ENCODE measurements around the gene TAF1D.
"Not testable (repeated sequence)": the region's sequence is repeated elsewhere in the genome, so short reads cannot be mapped to it uniquely, and the experiment has no call there.

TAF1D gene

GRCh38 chr11:93746101-93746500, 4.8 kb upstream of the TAF1D start:
- DNase-seq: no peak

GRCh38 chr11:93745005-93745755, 3.9 kb upstream of the TAF1D start:
- DNase-seq: not testable (repeated sequence)

GRCh38 chr11:93744669-93745004, 3.3 kb upstream of the TAF1D start:
- DNase-seq: no peak

GRCh38 chr11:93743291-93743690, 2.0 kb upstream of the TAF1D start:
- no peak for DNase-seq

GRCh38 chr11:93741882-93742226, 559 bp upstream of the TAF1D start:
- no peak for DNase-seq

- DNase-seq: peak; percentile 70
Measured at GRCh38 chr11:93740730-93741093, 583 bp downstream of the TAF1D start.

- peak; percentile 49 for DNase-seq
Measured at GRCh38 chr11:93740031-93740729, 1.1 kb downstream of the TAF1D start.

GRCh38 chr11:93738647-93739081, 2.6 kb downstream of the TAF1D start:
- DNase-seq: no peak

- peak; percentile 39 for DNase-seq
Measured at GRCh38 chr11:93737904-93738612, 3.2 kb downstream of the TAF1D start.

GRCh38 chr11:93736129-93736528, 5.2 kb downstream of the TAF1D start:
- DNase-seq: no peak

GRCh38 chr11:93735627-93736026, 5.7 kb downstream of the TAF1D start:
- no peak for DNase-seq

GRCh38 chr11:93734427-93735222, 6.7 kb downstream of the TAF1D start:
- no peak for DNase-seq

GRCh38 chr11:93733474-93733873, 7.8 kb downstream of the TAF1D start:
- DNase-seq: no peak

- no peak for DNase-seq
Measured at GRCh38 chr11:93732237-93732892, 8.9 kb downstream of the TAF1D start.

GRCh38 chr11:93730108-93731107, 10.9 kb downstream of the TAF1D start:
- DNase-seq: no peak

- DNase-seq: no peak
Measured at GRCh38 chr11:93729129-93729616, 12.1 kb downstream of the TAF1D start.

GRCh38 chr11:93728792-93729128, 12.5 kb downstream of the TAF1D start:
- DNase-seq: no peak

GRCh38 chr11:93727985-93728791, 13.1 kb downstream of the TAF1D start:
- no peak for DNase-seq

- DNase-seq: no peak
Measured at GRCh38 chr11:93724089-93724488, 17.2 kb downstream of the TAF1D start.

GRCh38 chr11:93720522-93720921, 20.8 kb downstream of the TAF1D start:
- no peak for DNase-seq

All from CD4-positive, alpha-beta T cell treated with Interleukin-12 subunit alpha and Interleukin-12 subunit beta, for 1 hour (primary cell).